ENCODE data around the gene BSCL2. TPM values are rescaled to one million over a fixed set of nuclear protein-coding genes. Genes with fewer than 3 reads are reported as not detected.
A peak's percentile ranks its signal among the peaks of the same experiment; 100 is the strongest.
"Not testable (repeated sequence)": the region's sequence is repeated elsewhere in the genome, so short reads cannot be mapped to it uniquely, and the experiment has no call there.

BSCL2 gene
- polyA plus RNA-seq = 10 to 100 TPM; 31.2 to 69.7 (median 50.4) TPM
- long read RNA-seq, donor 1, transcript BSCL2-207 (11 exons, 1,516 nt) = major isoform, 17 of 22 reads
- long read RNA-seq, donor 1, partial matches to known transcripts = 0 of 22 reads
- long read RNA-seq, donor 1, other reads (novel, unspliced or antisense) = 0 of 22 reads
- long read RNA-seq, donor 2, partial matches to known transcripts = 0 of 7 reads
- long read RNA-seq, donor 2, other reads (novel, unspliced or antisense) = 0 of 7 reads
- long read RNA-seq, donor 3, partial matches to known transcripts = 0 of 10 reads
- long read RNA-seq, donor 3, other reads (novel, unspliced or antisense) = 0 of 10 reads
- long read RNA-seq, donor 4 = 0 reads
- long read RNA-seq, donor 5, partial matches to known transcripts = 0 of 1 reads
- long read RNA-seq, donor 5, other reads (novel, unspliced or antisense) = 0 of 1 reads
- long read RNA-seq, donor 6, partial matches to known transcripts = 0 of 5 reads
- long read RNA-seq, donor 6, other reads (novel, unspliced or antisense) = 0 of 5 reads
- long read RNA-seq, donor 7 = 0 reads
- long read RNA-seq, donor 8 = 0 reads
- long read RNA-seq, donor 9, partial matches to known transcripts = 0 of 2 reads
- long read RNA-seq, donor 9, other reads (novel, unspliced or antisense) = 0 of 2 reads
- long read RNA-seq, donor 10, transcript BSCL2-207 (11 exons, 1,516 nt) = minor isoform, 5 of 18 reads
- long read RNA-seq, donor 10, transcript BSCL2-203 (11 exons, 1,683 nt) = major isoform, 9 of 18 reads
- long read RNA-seq, donor 10, partial matches to known transcripts = 0 of 18 reads
- long read RNA-seq, donor 10, other reads (novel, unspliced or antisense) = 0 of 18 reads

DNA sequence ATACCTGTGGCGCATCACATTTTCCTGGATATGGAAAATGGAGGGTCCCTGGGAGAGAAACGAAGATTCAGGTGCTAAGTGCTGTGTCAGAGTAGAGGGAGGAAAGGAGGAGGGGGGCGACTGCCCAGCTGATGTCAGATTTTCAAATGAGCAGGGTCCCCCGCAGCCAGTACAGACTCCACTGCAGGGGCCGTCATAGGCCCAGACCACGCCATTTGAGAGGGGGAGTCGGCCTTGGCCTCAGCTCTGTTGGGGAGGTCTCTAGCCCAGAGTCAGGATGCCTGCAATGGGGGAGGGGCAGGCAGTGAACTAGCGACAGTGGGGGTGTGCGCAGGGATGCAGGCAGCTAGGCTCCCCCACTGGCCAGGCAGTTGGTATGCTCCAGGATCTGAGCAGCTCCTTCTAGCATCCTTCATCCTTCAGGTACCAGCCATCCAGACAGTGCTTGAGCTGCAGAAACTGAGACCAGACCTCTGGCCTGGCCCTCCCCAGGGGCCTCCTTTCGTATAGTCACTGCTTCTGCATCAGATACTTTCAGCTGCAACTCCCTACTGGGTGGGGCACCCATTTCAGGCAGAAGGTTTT is at the start of gene BSCL2, which contains the start of gene GNG3:
Gene BSCL2, minus strand, starts transcription at position 148 of the 585 bp plus-strand sequence. CDS start 229 bp downstream, outside the sequence.
Gene GNG3, plus strand, starts transcription at position 400 of the 585 bp plus-strand sequence. CDS start 620 bp downstream, outside the sequence.
- 81 to 86% (median 83%) methylated on average over 10 of the region's 10 CpGs for WGBS, 3 donors
- H3K27ac ChIP-seq (ENCODE audit: low read depth in 1 of 3, low read length in 2 of 3) = peak within 1 kb of the TSS; percentile 20 to 98 (median 78)

DNA sequence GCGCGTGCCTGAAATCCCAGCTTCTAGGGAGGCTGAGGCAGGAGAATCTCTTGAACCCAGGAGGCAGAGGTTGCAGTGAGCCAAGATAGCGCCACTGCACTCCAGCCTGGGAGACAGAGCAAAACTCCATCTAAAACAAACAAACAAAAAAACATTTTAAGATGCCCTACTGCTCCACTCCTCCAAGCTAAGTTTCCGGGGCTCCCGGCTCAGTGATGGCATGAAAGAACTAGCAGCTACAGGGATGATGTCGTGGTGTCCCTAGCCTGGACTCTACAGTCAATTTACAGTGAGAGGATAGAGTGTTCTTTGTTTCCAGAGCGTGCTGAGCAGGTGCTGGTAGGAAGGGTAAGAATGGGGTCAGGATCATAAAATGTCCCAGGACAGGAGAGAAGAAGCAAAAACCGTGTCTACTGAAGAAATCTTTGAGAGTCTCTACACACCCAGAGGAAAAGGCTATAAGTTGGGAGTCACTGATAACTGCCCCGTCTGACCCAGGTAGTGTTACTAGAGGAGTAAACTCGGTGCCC is 47.9 kb upstream of the BSCL2 start:
- DNase-seq (no peak), FAIRE-seq (no peak)
- no peaks in the 10 kb centered on the region for H3K27me3 ChIP-seq (ENCODE audit: control insufficient read depth in 3 of 3, insufficient read depth in 3 of 3, low read length in 3 of 3)
- peaks cover 0 to 19% (median 2%) of the 10 kb centered on the region in 3 donors for H3K36me3 ChIP-seq (ENCODE audit: control insufficient read depth in 3 of 3, insufficient read depth in 2 of 3, low read depth in 1 of 3, low read length in 3 of 3)
- 39 to 70% (median 58%) methylated on average over 10 of the region's 10 CpGs for WGBS, 3 donors
- H3K9me3 ChIP-seq (ENCODE audit: control insufficient read depth in 2 of 2, insufficient read depth in 1 of 2, low read depth in 1 of 2, low read length in 1 of 2) = no peaks in the 10 kb centered on the region
- H3K27ac ChIP-seq (ENCODE audit: low read depth in 1 of 3, low read length in 2 of 3) = no peak overlapping the region
- H3K4me3 ChIP-seq (ENCODE audit: low read depth in 1 of 3, low read length in 3 of 3) = no peak overlapping the region
- H3K4me1 ChIP-seq (ENCODE audit: control insufficient read depth in 3 of 3, insufficient read depth in 2 of 3, low read depth in 1 of 3, low read length in 2 of 3) = peaks cover 0 to 10% (median 7%) of the 10 kb centered on the region in 3 donors

More for the DNA sequence above, at the start of gene BSCL2, which contains the start of gene GNG3:
- Histone ChIP-seq H3K36me3 (ENCODE audit: control insufficient read depth in 3 of 3, insufficient read depth in 2 of 3, low read depth in 1 of 3, low read length in 3 of 3) (peaks cover 0 to 46% (median 0%) of the 10 kb centered on the region in 3 donors), H3K27me3 (ENCODE audit: control insufficient read depth in 3 of 3, insufficient read depth in 3 of 3, low read length in 3 of 3) (no peaks in the 10 kb centered on the region), H3K9me3 (ENCODE audit: control insufficient read depth in 2 of 2, insufficient read depth in 1 of 2, low read depth in 1 of 2, low read length in 1 of 2) (no peaks in the 10 kb centered on the region), H3K4me3 (ENCODE audit: low read depth in 1 of 3, low read length in 3 of 3) (peak within 1 kb of the TSS in 2 of 3 donors; percentile 44 to 82), H3K4me1 (ENCODE audit: control insufficient read depth in 3 of 3, insufficient read depth in 2 of 3, low read depth in 1 of 3, low read length in 2 of 3) (peaks cover 6 to 53% (median 10%) of the 10 kb centered on the region in 3 donors)
- FAIRE-seq (no peak), DNase-seq (no peak)

DNA sequence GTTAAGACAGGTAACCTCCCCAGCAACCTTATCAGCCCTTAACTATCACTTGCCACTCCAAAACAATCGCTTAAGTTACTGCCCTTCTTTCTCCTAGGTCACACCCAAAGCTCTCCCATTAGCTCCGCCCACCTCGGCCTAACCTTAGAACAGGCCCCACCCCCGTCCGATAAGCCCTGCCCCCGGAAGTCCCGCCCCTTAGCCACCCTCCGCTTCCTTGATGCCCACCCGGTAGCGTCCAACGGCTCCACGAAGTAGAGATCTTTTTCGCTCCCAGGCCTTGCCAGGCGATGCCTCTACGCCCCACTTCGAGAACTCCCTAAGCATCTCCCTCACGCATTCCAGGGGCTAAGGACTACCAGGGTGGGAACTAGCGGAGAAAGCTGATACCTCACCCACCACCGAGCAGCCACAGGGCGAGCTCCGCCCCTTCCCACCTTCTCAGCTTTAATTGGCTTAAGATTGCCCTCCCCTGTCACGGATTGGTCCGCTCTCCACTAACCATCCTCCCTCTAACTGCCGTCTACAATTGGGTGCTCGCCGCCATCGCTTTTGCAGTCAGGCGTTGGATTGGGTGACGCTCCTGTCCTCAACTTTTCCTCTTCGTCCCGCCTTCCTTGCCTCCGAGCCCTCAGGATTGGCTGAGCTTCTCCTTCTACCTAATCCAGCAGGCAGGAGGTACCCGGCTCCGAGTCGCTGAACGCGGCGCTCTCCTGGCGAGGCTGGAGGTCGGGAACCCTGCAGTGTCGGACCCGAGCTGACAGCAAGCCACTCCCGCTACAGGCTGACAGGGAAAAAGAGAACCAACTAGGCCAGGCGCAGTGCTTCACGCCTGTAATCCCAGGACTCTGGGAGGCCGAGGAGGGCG is 46.7 kb upstream of the BSCL2 start, which contains the start of gene ZBTB3:
Gene ZBTB3, minus strand, starts transcription at position 425 of the 868 bp plus-strand sequence. CDS start 496 bp downstream, outside the sequence.
- H3K4me1 ChIP-seq (ENCODE audit: control insufficient read depth in 3 of 3, insufficient read depth in 2 of 3, low read depth in 1 of 3, low read length in 2 of 3) = peaks cover 0 to 10% (median 7%) of the 10 kb centered on the region in 3 donors
- H3K4me3 ChIP-seq (ENCODE audit: low read depth in 1 of 3, low read length in 3 of 3) = peak within 1 kb of the TSS in 2 of 3 donors; percentile 58 to 77
- peak within 1 kb of the TSS; percentile 66 to 98 (median 94) for H3K27ac ChIP-seq (ENCODE audit: low read depth in 1 of 3, low read length in 2 of 3)
- H3K36me3 ChIP-seq (ENCODE audit: control insufficient read depth in 3 of 3, insufficient read depth in 2 of 3, low read depth in 1 of 3, low read length in 3 of 3) = peaks cover 1 to 24% (median 2%) of the 10 kb centered on the region in 3 donors
- no peaks in the 10 kb centered on the region for H3K9me3 ChIP-seq (ENCODE audit: control insufficient read depth in 2 of 2, insufficient read depth in 1 of 2, low read depth in 1 of 2, low read length in 1 of 2)
- no peaks in the 10 kb centered on the region for H3K27me3 ChIP-seq (ENCODE audit: control insufficient read depth in 3 of 3, insufficient read depth in 3 of 3, low read length in 3 of 3)
- DNase-seq = peak; percentile 99 to 100
- no peak for FAIRE-seq
- 0 to 1% (median 1%) methylated on average over 47 of the region's 47 CpGs for WGBS, 3 donors

DNA sequence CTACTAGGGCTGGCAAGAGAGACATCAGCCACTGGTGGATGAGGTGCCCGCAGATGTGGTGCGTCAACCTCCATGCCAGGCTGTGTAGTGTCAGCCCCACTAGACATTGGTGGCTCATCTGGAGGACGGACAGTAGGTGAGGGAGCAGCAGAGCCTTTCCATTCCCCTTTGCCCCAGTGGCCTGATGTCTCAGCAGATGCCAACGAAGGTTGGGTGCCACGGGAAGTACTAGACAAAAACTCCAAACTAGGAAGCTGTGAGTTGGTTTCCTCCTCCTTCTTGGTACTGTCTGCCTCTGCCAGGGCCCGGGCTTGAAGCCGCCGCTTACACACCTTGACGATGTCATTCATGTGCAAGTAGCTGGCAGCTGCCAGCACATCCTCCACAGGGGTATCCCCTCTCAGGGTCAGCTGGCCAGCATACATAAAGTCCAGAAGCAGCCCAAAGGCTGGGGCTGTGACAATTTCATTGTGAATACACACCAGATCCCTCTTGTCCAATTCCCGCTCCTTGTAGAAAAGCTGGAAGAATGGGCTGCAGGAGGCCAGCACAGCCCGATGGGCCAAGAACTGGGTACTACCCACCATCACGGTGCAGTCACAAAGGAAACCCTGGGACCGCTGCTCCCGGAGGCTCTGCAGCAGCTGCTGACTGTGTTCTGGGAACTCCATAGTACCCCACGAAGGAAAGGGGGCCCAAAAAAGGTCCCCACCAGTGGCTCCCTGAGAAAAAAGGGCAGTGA is 45.9 kb upstream of the BSCL2 start:
- Histone ChIP-seq H3K27ac (ENCODE audit: low read depth in 1 of 3, low read length in 2 of 3) (peak overlapping the region; percentile 32 to 98 (median 94)), H3K4me3 (ENCODE audit: low read depth in 1 of 3, low read length in 3 of 3) (peak overlapping the region in 2 of 3 donors; percentile 58 to 77), H3K9me3 (ENCODE audit: control insufficient read depth in 2 of 2, insufficient read depth in 1 of 2, low read depth in 1 of 2, low read length in 1 of 2) (no peaks in the 10 kb centered on the region), H3K27me3 (ENCODE audit: control insufficient read depth in 3 of 3, insufficient read depth in 3 of 3, low read length in 3 of 3) (no peaks in the 10 kb centered on the region), H3K36me3 (ENCODE audit: control insufficient read depth in 3 of 3, insufficient read depth in 2 of 3, low read depth in 1 of 3, low read length in 3 of 3) (peaks cover 2 to 26% (median 3%) of the 10 kb centered on the region in 3 donors), H3K4me1 (ENCODE audit: control insufficient read depth in 3 of 3, insufficient read depth in 2 of 3, low read depth in 1 of 3, low read length in 2 of 3) (peaks cover 0 to 10% (median 7%) of the 10 kb centered on the region in 3 donors)
- 37 to 71% (median 55%) methylated on average over 14 to 15 of the region's 15 CpGs for WGBS, 3 donors
- FAIRE-seq = no peak
- no peak for DNase-seq

DNA sequence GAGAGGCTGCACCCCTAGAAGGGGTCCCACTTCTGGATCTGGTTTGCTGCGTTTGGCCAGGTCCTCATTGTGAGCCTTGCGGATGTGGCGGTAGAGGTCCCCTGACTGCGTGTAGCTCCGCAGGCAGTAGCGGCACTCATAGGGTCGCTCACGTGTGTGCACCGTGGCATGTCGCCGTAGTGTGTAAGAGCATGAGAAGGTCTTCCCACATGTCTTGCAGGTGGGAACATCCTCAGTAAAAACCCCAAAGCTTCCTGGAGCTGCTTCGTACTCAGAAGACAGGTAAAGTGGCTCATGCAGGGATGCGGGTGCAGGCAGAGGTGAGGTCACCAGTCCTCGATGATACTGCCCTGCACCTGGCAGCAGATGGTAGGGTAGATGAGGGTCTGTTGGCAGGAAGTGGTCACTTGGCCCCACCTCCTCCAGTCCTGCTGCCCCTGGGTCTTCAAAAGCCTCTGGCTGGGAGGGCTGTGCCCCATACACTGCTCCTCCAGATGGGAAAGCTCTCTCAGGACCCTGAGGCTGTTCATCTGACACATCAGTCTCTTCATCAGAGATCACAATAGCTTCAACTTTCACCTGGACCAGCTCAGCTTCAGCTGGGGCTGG is 45.1 kb upstream of the BSCL2 start:
- Histone ChIP-seq H3K4me1 (ENCODE audit: control insufficient read depth in 3 of 3, insufficient read depth in 2 of 3, low read depth in 1 of 3, low read length in 2 of 3) (peaks cover 0 to 10% (median 7%) of the 10 kb centered on the region in 3 donors), H3K4me3 (ENCODE audit: low read depth in 1 of 3, low read length in 3 of 3) (no peak overlapping the region), H3K36me3 (ENCODE audit: control insufficient read depth in 3 of 3, insufficient read depth in 2 of 3, low read depth in 1 of 3, low read length in 3 of 3) (peaks cover 2 to 29% (median 3%) of the 10 kb centered on the region in 3 donors), H3K27me3 (ENCODE audit: control insufficient read depth in 3 of 3, insufficient read depth in 3 of 3, low read length in 3 of 3) (no peaks in the 10 kb centered on the region), H3K27ac (ENCODE audit: low read depth in 1 of 3, low read length in 2 of 3) (no peak overlapping the region), H3K9me3 (ENCODE audit: control insufficient read depth in 2 of 2, insufficient read depth in 1 of 2, low read depth in 1 of 2, low read length in 1 of 2) (no peaks in the 10 kb centered on the region)
- DNase-seq (no peak), FAIRE-seq (no peak)
- 93 to 96% (median 96%) methylated on average over 14 of the region's 14 CpGs for WGBS, 3 donors

DNA sequence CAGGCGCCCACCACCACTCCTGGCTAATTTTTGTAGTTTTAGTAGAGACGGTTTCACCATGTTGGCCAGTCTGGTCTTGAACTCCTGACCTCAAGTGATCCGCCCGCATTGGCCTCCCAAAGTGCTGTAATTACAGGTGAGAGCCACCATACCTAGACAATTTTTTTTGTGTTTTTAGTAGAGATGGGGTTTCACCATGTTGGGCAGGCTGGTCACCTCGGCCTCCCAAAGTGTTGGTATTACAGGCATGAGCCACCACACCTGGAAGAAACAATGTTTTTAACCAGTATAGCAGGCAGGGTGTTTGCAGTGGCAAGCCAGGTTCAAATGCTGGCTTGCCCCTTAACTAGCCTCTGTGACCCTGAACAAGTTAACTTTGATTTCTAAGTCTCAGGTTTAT is 42.7 kb upstream of the BSCL2 start:
- 94 to 98% (median 98%) methylated on average over 5 of the region's 5 CpGs for WGBS, 3 donors
- not testable (repeated sequence) for H3K27me3 ChIP-seq (ENCODE audit: control insufficient read depth in 3 of 3, insufficient read depth in 3 of 3, low read length in 3 of 3); FAIRE-seq; H3K9me3 ChIP-seq (ENCODE audit: control insufficient read depth in 2 of 2, insufficient read depth in 1 of 2, low read depth in 1 of 2, low read length in 1 of 2); DNase-seq; H3K27ac ChIP-seq (ENCODE audit: low read depth in 1 of 3, low read length in 2 of 3); H3K4me3 ChIP-seq (ENCODE audit: low read depth in 1 of 3, low read length in 3 of 3)
- H3K36me3 ChIP-seq (ENCODE audit: control insufficient read depth in 3 of 3, insufficient read depth in 2 of 3, low read depth in 1 of 3, low read length in 3 of 3) = peaks cover 2 to 29% (median 3%) of the 10 kb centered on the region in 3 donors
- peaks cover 0 to 10% (median 7%) of the 10 kb centered on the region in 3 donors for H3K4me1 ChIP-seq (ENCODE audit: control insufficient read depth in 3 of 3, insufficient read depth in 2 of 3, low read depth in 1 of 3, low read length in 2 of 3)

All from small intestine (tissue), 16 donors.